Fibroblast of upper back skin (primary cell): ENCODE results near the gene SLC35F6.
"Not testable (repeated sequence)": the region's sequence is repeated elsewhere in the genome, so short reads cannot be mapped to it uniquely, and the experiment has no call there.

Experiments
- DNase-seq: peaks from one replicate; pipeline ENCODE4 v3.0.0-alpha.2; 2013

SLC35F6 gene

GRCh38 chr2:26785431-26786206, 21.5 kb downstream of the SLC35F6 start, which contains the start of gene CENPA:
CENPA (plus strand) TSS chr2:26786056; CDS start chr2:26786197, 141 bp downstream.
- DNase-seq: peak; percentile 100

- DNase-seq: no peak
Measured at GRCh38 chr2:26786207-26787028, 22.3 kb downstream of the SLC35F6 start.

GRCh38 chr2:26792720-26793119, 28.6 kb downstream of the SLC35F6 start:
- no peak for DNase-seq

- no peak for DNase-seq
Measured at GRCh38 chr2:26793518-26793917, 29.4 kb downstream of the SLC35F6 start.

- not testable (repeated sequence) for DNase-seq
Measured at GRCh38 chr2:26795135-26795534, 31.1 kb downstream of the SLC35F6 start.

- no peak for DNase-seq
Measured at GRCh38 chr2:26801328-26801727, 37.2 kb downstream of the SLC35F6 start.

- DNase-seq: no peak
Measured at GRCh38 chr2:26801796-26802195, 37.7 kb downstream of the SLC35F6 start.

- DNase-seq: peak; percentile 74
Measured at GRCh38 chr2:26805241-26805676, 41.2 kb downstream of the SLC35F6 start.

- peak; percentile 17 for DNase-seq
Measured at GRCh38 chr2:26807788-26808460, 43.8 kb downstream of the SLC35F6 start.

- DNase-seq: no peak
Measured at GRCh38 chr2:26809211-26809610, 45.1 kb downstream of the SLC35F6 start.

- no peak for DNase-seq
Measured at GRCh38 chr2:26809876-26810577, 45.9 kb downstream of the SLC35F6 start.

GRCh38 chr2:26811261-26811660, 47.2 kb downstream of the SLC35F6 start:
- no peak for DNase-seq

- no peak for DNase-seq
Measured at GRCh38 chr2:26811791-26812694, 48.0 kb downstream of the SLC35F6 start.

- DNase-seq: no peak
Measured at GRCh38 chr2:26812731-26813130, 48.6 kb downstream of the SLC35F6 start.

GRCh38 chr2:26814072-26814765, 50.1 kb downstream of the SLC35F6 start:
- not testable (repeated sequence) for DNase-seq

GRCh38 chr2:26816893-26817292, 52.8 kb downstream of the SLC35F6 start:
- DNase-seq: no peak

GRCh38 chr2:26818255-26818654, 54.2 kb downstream of the SLC35F6 start:
- no peak for DNase-seq

GRCh38 chr2:26818972-26819371, 54.9 kb downstream of the SLC35F6 start:
- DNase-seq: no peak

- DNase-seq: no peak
Measured at GRCh38 chr2:26820932-26821331, 56.8 kb downstream of the SLC35F6 start.

GRCh38 chr2:26822877-26823276, 58.8 kb downstream of the SLC35F6 start:
- no peak for DNase-seq
